ENCODE measurements around the gene SIT1.

DNA sequence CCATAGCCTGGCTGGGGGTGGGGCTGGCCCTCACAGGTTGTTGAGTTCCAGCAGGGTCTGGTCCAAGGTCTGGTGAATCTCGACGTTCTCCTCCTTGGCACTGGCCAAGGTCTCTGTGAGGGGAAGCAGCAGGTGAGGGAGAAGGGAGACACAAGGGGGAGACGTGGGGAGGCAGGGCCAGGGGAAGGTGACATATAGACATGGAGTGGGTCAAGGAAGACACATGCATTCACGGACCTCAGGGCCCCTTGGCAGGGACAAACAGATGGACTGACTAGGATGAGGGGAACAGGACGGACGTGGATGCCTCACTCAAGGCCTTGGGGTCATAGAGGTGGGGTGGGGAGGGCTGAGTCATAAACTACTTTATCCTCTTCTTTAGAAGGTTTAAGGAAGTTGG, 31.3 kb upstream of the SIT1 start:
- TF ChIP-seq POLR2A (IDR thresholded peaks at IDR 0.05) (no peak), CTCF (IDR thresholded peaks at IDR 0.05) (no peak)
